Gastrocnemius medialis (tissue), 4 donors: ENCODE measurements around the gene DGKH.

Experiments
- POLR2A ChIP-seq, 2 donors: fragments of 450-650 bp; IDR thresholded peaks; one replicate each; pipeline ENCODE4 v1.6.1; 2017; ENCODE audit warnings: antibody characterized with exemption in 2 of 2, mild to moderate bottlenecking in 2 of 2, moderate library complexity in 2 of 2
- TF ChIP-seq, protein P1 (sequence below), 5 experiments: fragments of 450-650 bp in 3 of 5; fragments of 200-600 bp in 2 of 5; sonication (generic) in 2 of 5; IDR thresholded peaks in 4 of 5; conservative IDR thresholded peaks in 1 of 5; 1 replicate in 4 of 5; 2 replicates in 1 of 5; pipeline ENCODE4 v1.5.1; 2016 to 2019; ENCODE audit warnings: antibody characterized with exemption in 5 of 5, mild to moderate bottlenecking in 3 of 5, moderate library complexity in 3 of 5

DNA sequence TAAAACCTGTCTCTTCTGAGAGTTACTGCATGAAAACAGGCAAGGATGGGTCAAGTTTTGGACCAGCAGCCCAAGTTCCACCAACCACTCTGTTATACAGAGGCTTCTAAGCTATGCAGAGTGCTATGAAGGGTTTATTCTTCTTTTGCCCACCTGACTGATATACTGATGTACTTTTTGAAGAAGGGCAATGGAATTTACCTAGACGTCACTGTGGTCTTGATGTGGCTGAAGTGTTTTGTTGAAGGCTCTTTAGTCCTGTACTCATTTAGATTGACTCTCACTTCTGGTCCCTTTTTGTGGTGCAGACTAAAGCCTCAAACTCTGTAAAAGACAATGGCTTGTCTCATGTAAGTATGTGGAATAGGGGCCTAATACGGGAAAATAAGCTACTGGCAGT lies 92.0 kb downstream of the DGKH start:
- no peak for TF ChIP-seq POLR2A (IDR thresholded peaks at IDR 0.05)
- TF ChIP-seq, protein P1, sequence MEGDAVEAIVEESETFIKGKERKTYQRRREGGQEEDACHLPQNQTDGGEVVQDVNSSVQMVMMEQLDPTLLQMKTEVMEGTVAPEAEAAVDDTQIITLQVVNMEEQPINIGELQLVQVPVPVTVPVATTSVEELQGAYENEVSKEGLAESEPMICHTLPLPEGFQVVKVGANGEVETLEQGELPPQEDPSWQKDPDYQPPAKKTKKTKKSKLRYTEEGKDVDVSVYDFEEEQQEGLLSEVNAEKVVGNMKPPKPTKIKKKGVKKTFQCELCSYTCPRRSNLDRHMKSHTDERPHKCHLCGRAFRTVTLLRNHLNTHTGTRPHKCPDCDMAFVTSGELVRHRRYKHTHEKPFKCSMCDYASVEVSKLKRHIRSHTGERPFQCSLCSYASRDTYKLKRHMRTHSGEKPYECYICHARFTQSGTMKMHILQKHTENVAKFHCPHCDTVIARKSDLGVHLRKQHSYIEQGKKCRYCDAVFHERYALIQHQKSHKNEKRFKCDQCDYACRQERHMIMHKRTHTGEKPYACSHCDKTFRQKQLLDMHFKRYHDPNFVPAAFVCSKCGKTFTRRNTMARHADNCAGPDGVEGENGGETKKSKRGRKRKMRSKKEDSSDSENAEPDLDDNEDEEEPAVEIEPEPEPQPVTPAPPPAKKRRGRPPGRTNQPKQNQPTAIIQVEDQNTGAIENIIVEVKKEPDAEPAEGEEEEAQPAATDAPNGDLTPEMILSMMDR (IDR thresholded peaks at IDR 0.05 in 4 of 5, conservative IDR thresholded peaks at IDR 0.05 in 1 of 5), result no peak
